AG08396 (cell line): Measurements from ENCODE around the gene LDB1.

Source experiments
- DNase-seq: peaks from one replicate; pipeline ENCODE4 v3.0.0; 2012; ENCODE audit warnings: low spot score, mixed read lengths

Gene LDB1

GRCh38 chr10:102134416-102134815 is 14.2 kb upstream of the LDB1 start:
- DNase-seq = no peak

- peak; percentile 85 for DNase-seq
Observed at GRCh38 chr10:102133373-102134195, 13.4 kb upstream of the LDB1 start.

GRCh38 chr10:102132563-102133372 is 12.6 kb upstream of the LDB1 start, which contains the start of gene PPRC1:
PPRC1 (plus strand) TSS chr10:102133040; CDS start chr10:102133069, 29 bp downstream.
- DNase-seq = peak; percentile 97

- no peak for DNase-seq
Observed at GRCh38 chr10:102132193-102132562, 12.0 kb upstream of the LDB1 start.

- no peak for DNase-seq
Observed at GRCh38 chr10:102131286-102132170, 11.4 kb upstream of the LDB1 start.

- no peak for DNase-seq
Observed at GRCh38 chr10:102123223-102123622, 3.1 kb upstream of the LDB1 start.

GRCh38 chr10:102122450-102122849 is 2.3 kb upstream of the LDB1 start:
- DNase-seq = no peak

- DNase-seq = peak; percentile 50
Observed at GRCh38 chr10:102121739-102122372, 1.7 kb upstream of the LDB1 start.

- DNase-seq = peak; percentile 72
Observed at GRCh38 chr10:102120991-102121738, 997 bp upstream of the LDB1 start.

GRCh38 chr10:102119417-102120141 is 589 bp downstream of the LDB1 start:
- peak; percentile 91 for DNase-seq

GRCh38 chr10:102118867-102119266 is 1.3 kb downstream of the LDB1 start:
- no peak for DNase-seq

GRCh38 chr10:102117391-102118159 is 2.6 kb downstream of the LDB1 start:
- peak; percentile 68 for DNase-seq

- no peak for DNase-seq
Observed at GRCh38 chr10:102116656-102117055, 3.5 kb downstream of the LDB1 start.

- no peak for DNase-seq
Observed at GRCh38 chr10:102115775-102116174, 4.4 kb downstream of the LDB1 start.

GRCh38 chr10:102114861-102115618 is 5.1 kb downstream of the LDB1 start:
- DNase-seq = peak; percentile 85

GRCh38 chr10:102113956-102114857 is 6.0 kb downstream of the LDB1 start:
- DNase-seq = peak; percentile 52

GRCh38 chr10:102113261-102113955 is 6.8 kb downstream of the LDB1 start:
- no peak for DNase-seq
